ENCODE measurements around the gene PDE4D.
"Not testable (repeated sequence)": the region's sequence is repeated elsewhere in the genome, so short reads cannot be mapped to it uniquely, and the experiment has no call there.

DNA sequence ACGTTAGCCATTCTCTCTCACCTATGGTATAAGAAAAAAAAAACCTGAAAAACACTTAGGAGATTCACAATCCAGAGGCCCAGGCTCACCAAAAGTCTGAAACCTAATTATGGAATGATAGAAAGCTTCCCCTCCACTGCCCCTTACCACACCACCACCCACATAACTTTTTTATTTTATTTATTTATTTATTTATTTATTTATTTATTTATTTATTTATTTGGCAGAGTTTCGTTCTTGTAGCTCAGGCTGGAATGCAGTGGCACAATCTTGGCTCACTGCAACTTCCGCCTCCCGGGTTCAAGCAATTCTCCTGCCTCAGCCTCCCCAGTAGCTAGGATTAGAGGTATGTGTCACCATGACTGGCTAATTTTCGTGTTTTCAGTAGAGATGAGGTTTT, 299.4 kb downstream of the PDE4D start:
- TF ChIP-seq CTCF (conservative IDR thresholded peaks at IDR 0.05; ENCODE audit: low read depth, low read length); EZH2 (IDR thresholded peaks at IDR 0.05; ENCODE audit: borderline replicate concordance, low read depth, low read length, poor library complexity, severe bottlenecking): not testable (repeated sequence)
